Neural cell (in vitro differentiated cells): ENCODE measurements around the gene DOCK2. TPM values are rescaled to one million over a fixed set of nuclear protein-coding genes. Genes with fewer than 3 reads are reported as not detected.

Source experiments
- H2AFZ ChIP-seq: fragments of 200-600, 300-800 bp; sonication (generic), shearing (Covaris generic); 2 replicates; pipeline ENCODE4 v1.6.0; 2014; ENCODE audit warnings: low read depth, mild to moderate bottlenecking, antibody characterized with exemption, low read length, moderate library complexity
- H3F3A ChIP-seq: fragments of 200-600 bp; shearing (Covaris generic); 2 replicates; pipeline ENCODE4 v1.6.1; 2016; ENCODE audit warnings: mild to moderate bottlenecking, moderate library complexity, mixed read lengths, antibody characterized with exemption, low read length; ENCODE audit not compliant: insufficient read depth, poor library complexity, severe bottlenecking
- H3K27ac ChIP-seq: fragments of 200-600, 300-800 bp; sonication (generic), shearing (Covaris generic); 2 replicates; pipeline ENCODE4 v1.5.1; 2014; ENCODE audit warnings: mild to moderate bottlenecking, low read length, moderate library complexity
- H3K27me3 ChIP-seq: fragments of 300-800, 200-600 bp; sonication (generic), shearing (Covaris generic); 2 replicates; pipeline ENCODE4 v1.6.0; 2014; ENCODE audit warnings: mild to moderate bottlenecking, low read depth, low read length, moderate library complexity; ENCODE audit not compliant: insufficient read depth
- H3K36me3 ChIP-seq: fragments of 300-800, 200-600 bp; sonication (generic), shearing (Covaris generic); 2 replicates; pipeline ENCODE4 v1.5.1; 2014; ENCODE audit warnings: mild to moderate bottlenecking, antibody characterized with exemption, low read length, moderate library complexity; ENCODE audit not compliant: insufficient read depth
- H3K4me2 ChIP-seq: fragments of 300-800, 200-600 bp; sonication (generic), shearing (Covaris generic); 2 replicates; pipeline ENCODE4 v1.6.0; 2014; ENCODE audit warnings: mild to moderate bottlenecking, low read length
- H3K4me3 ChIP-seq: fragments of 300-800, 200-600 bp; sonication (generic), shearing (Covaris generic); 2 replicates; pipeline ENCODE4 v1.5.1; 2014; ENCODE audit warnings: mild to moderate bottlenecking, low read length, moderate library complexity
- H3K79me2 ChIP-seq: fragments of 200-600 bp; shearing (Covaris generic); replicated peaks from 2 replicates; pipeline ENCODE4 v1.6.0; 2014; ENCODE audit warnings: mild to moderate bottlenecking, low read length, moderate library complexity; ENCODE audit not compliant: insufficient read depth
- H3K9ac ChIP-seq: fragments of 300-800, 200-600 bp; sonication (generic), shearing (Covaris generic); 2 replicates; pipeline ENCODE4 v1.6.1; 2016; ENCODE audit warnings: mild to moderate bottlenecking, low read length, mixed read lengths
- H3K9me2 ChIP-seq: fragments of 200-600 bp; shearing (Covaris generic); 2 replicates; pipeline ENCODE4 v1.6.1; 2016; ENCODE audit warnings: mild to moderate bottlenecking, low read length, mixed read lengths; ENCODE audit not compliant: insufficient read depth
- H3K9me3 ChIP-seq: fragments of 200-600, 300-800 bp; sonication (generic), shearing (Covaris generic); 2 replicates; pipeline ENCODE4 v1.6.1; 2016; ENCODE audit warnings: mild to moderate bottlenecking, mixed run types, low read length, moderate library complexity, mixed read lengths
- H4K20me1 ChIP-seq: fragments of 200-600 bp; shearing (Covaris generic); 2 replicates; pipeline ENCODE4 v1.6.1; 2016; ENCODE audit warnings: mild to moderate bottlenecking, mixed run types; ENCODE audit not compliant: insufficient read depth
- EP300 ChIP-seq: fragments of 450-650 bp; conservative IDR thresholded peaks from 2 replicates; pipeline ENCODE4 v1.6.1; 2014; ENCODE audit warnings: antibody characterized with exemption, mild to moderate bottlenecking, moderate library complexity; ENCODE audit not compliant: poor library complexity, severe bottlenecking
- EZH2 ChIP-seq: fragments of 200-600, 300-800 bp; shearing (Covaris generic), sonication (generic); IDR thresholded peaks from 2 replicates; pipeline ENCODE4 v1.6.1; 2014; ENCODE audit warnings: antibody characterized with exemption, low read length, borderline replicate concordance, mild to moderate bottlenecking; ENCODE audit not compliant: insufficient read depth, poor library complexity, severe bottlenecking
- MXI1 ChIP-seq: fragments of 450-650 bp; conservative IDR thresholded peaks from 2 replicates; pipeline ENCODE4 v1.6.1; 2014; ENCODE audit warnings: antibody characterized with exemption, mild to moderate bottlenecking; ENCODE audit not compliant: poor library complexity, severe bottlenecking
- POLR2AphosphoS5 ChIP-seq: IDR thresholded peaks from 2 replicates; pipeline ENCODE4 v1.6.1; 2012
- RAD21 ChIP-seq: fragments of 450-650 bp; conservative IDR thresholded peaks from 2 replicates; pipeline ENCODE4 v1.6.1; 2014; ENCODE audit warnings: antibody characterized with exemption, mild to moderate bottlenecking, moderate library complexity
- SMC3 ChIP-seq: fragments of 450-650 bp; conservative IDR thresholded peaks from 2 replicates; pipeline ENCODE4 v1.6.1; 2014; ENCODE audit warnings: antibody characterized with exemption, mild to moderate bottlenecking, moderate library complexity; ENCODE audit not compliant: poor library complexity
- TAF1 ChIP-seq: IDR thresholded peaks from 2 replicates; pipeline ENCODE4 v1.6.1; 2012; ENCODE audit warnings: low read depth
- polyA plus RNA-seq: library from polyadenylated mRNA; depleted of rRNA; stranded (reverse); fragments of >200 nt; gene quantifications from 2 replicates; pipeline ENCODE4 v1.2.3, GENCODE V29; 2014
- TF ChIP-seq, protein P1 (sequence below): fragments of 450-650 bp; IDR thresholded peaks from 2 replicates; pipeline ENCODE4 v1.5.1; 2014; ENCODE audit warnings: antibody characterized with exemption, mild to moderate bottlenecking, moderate library complexity; ENCODE audit not compliant: poor library complexity, severe bottlenecking
- TF ChIP-seq, protein P2 (sequence below): IDR thresholded peaks from 2 replicates; pipeline ENCODE4 v1.6.1; 2012; ENCODE audit warnings: borderline replicate concordance

The DOCK2 gene
- polyA plus RNA-seq, 1 donor from 2014 or later, result 0.15 TPM

DNA sequence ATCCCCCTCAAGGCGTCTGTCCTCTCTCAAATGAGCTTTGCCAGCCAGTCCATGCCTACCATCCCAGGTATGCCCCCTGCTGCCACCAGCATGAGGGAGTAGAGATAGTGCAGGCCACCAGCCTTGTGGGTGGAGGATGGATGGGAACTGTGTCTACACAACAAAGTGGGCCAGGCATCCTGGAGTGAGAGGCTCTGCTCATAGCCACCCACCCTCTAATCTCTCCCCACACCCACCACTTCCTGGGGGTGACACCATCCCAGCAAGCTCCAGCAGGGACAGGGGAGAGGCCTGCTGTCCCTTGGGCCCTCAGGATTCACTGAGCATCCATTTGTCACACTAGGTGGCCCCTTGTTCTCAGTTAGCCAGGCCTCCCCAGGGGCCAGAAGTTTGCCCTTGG is 443.1 kb downstream of the DOCK2 start:
- no peaks in the 10 kb centered on the region for H3K9me3 ChIP-seq
- H4K20me1 ChIP-seq, result no peaks in the 10 kb centered on the region
- no peak overlapping the region for H3K4me2 ChIP-seq
- H2AFZ ChIP-seq, result no peak overlapping the region
- H3F3A ChIP-seq, result no peaks in the 10 kb centered on the region
- no peak overlapping the region for H3K9ac ChIP-seq
- TF ChIP-seq EZH2 (no peak), RAD21 (no peak), SMC3 (no peak), EP300 (no peak), POLR2AphosphoS5 (no peak), TAF1 (no peak), MXI1 (no peak)
- TF ChIP-seq, protein P1, sequence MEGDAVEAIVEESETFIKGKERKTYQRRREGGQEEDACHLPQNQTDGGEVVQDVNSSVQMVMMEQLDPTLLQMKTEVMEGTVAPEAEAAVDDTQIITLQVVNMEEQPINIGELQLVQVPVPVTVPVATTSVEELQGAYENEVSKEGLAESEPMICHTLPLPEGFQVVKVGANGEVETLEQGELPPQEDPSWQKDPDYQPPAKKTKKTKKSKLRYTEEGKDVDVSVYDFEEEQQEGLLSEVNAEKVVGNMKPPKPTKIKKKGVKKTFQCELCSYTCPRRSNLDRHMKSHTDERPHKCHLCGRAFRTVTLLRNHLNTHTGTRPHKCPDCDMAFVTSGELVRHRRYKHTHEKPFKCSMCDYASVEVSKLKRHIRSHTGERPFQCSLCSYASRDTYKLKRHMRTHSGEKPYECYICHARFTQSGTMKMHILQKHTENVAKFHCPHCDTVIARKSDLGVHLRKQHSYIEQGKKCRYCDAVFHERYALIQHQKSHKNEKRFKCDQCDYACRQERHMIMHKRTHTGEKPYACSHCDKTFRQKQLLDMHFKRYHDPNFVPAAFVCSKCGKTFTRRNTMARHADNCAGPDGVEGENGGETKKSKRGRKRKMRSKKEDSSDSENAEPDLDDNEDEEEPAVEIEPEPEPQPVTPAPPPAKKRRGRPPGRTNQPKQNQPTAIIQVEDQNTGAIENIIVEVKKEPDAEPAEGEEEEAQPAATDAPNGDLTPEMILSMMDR, result no peak
- TF ChIP-seq, protein P2, sequence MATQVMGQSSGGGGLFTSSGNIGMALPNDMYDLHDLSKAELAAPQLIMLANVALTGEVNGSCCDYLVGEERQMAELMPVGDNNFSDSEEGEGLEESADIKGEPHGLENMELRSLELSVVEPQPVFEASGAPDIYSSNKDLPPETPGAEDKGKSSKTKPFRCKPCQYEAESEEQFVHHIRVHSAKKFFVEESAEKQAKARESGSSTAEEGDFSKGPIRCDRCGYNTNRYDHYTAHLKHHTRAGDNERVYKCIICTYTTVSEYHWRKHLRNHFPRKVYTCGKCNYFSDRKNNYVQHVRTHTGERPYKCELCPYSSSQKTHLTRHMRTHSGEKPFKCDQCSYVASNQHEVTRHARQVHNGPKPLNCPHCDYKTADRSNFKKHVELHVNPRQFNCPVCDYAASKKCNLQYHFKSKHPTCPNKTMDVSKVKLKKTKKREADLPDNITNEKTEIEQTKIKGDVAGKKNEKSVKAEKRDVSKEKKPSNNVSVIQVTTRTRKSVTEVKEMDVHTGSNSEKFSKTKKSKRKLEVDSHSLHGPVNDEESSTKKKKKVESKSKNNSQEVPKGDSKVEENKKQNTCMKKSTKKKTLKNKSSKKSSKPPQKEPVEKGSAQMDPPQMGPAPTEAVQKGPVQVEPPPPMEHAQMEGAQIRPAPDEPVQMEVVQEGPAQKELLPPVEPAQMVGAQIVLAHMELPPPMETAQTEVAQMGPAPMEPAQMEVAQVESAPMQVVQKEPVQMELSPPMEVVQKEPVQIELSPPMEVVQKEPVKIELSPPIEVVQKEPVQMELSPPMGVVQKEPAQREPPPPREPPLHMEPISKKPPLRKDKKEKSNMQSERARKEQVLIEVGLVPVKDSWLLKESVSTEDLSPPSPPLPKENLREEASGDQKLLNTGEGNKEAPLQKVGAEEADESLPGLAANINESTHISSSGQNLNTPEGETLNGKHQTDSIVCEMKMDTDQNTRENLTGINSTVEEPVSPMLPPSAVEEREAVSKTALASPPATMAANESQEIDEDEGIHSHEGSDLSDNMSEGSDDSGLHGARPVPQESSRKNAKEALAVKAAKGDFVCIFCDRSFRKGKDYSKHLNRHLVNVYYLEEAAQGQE, result no peak
- H3K27ac ChIP-seq, result no peak overlapping the region
- H3K9me2 ChIP-seq, result no peaks in the 10 kb centered on the region
- no peaks in the 10 kb centered on the region for H3K36me3 ChIP-seq
- no peaks in the 10 kb centered on the region for H3K27me3 ChIP-seq
- no peak overlapping the region for H3K4me3 ChIP-seq
- H3K79me2 ChIP-seq, result no peaks in the 10 kb centered on the region

DNA sequence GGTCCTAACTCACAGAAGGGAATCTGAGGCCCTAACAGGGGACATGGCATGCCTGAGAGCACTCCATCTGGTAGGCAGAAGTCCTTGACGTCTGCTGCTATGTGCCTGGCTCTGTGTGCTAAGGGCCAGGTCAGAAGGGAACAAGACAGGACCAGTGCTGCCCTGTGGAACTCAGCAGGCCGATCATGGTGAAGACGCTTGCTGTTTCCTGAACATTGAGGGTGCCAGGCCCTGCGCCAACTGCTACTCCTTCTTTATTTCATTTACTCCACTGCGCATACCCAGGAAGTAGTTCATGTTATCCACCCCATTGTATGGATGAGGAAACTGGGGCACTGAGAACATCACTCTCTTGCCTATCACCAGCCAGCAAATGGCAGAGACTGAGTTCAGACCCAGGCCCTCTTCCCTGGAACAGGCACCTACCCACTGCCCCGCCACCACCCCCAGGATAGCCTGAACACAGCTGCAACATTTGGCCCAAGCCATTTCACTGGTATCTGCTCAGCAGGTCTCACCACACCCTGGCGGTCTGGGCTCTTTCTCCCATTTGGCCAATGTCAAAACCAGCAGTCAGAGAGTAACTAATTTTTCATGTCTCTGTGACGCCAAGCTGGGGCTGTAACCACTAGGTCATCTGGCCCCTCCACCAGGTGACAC is 443.8 kb downstream of the DOCK2 start:
- Histone ChIP-seq H2AFZ (no peak overlapping the region), H3K4me2 (no peak overlapping the region), H3K36me3 (no peaks in the 10 kb centered on the region), H4K20me1 (no peaks in the 10 kb centered on the region), H3K9me2 (no peaks in the 10 kb centered on the region), H3K9ac (no peak overlapping the region), H3K9me3 (no peaks in the 10 kb centered on the region), H3F3A (no peaks in the 10 kb centered on the region), H3K27ac (no peak overlapping the region), H3K4me3 (no peak overlapping the region), H3K79me2 (no peaks in the 10 kb centered on the region), H3K27me3 (no peaks in the 10 kb centered on the region)
- TF ChIP-seq, protein P2, result no peak
- TF ChIP-seq EZH2 (no peak), MXI1 (no peak), EP300 (no peak)
